DND-41 (cell line): Measurements from ENCODE around the gene SUPT3H.

Experiments
- ATAC-seq: fragments of 200-7000 bp; cut with Tn5 transposase; 3 replicates; pipeline ENCODE4 v1.9.1; 2021; ENCODE audit warnings: low read depth; ENCODE audit not compliant: insufficient read depth
- DNase-seq: peaks from one replicate; pipeline ENCODE4 v3.0.0-alpha.2; 2020
- H2AFZ ChIP-seq: 2 replicates; pipeline ENCODE4 v1.6.0; 2012; ENCODE audit warnings: low read depth, low read length
- H3K27ac ChIP-seq: 2 replicates; pipeline ENCODE4 v1.5.1; 2012; ENCODE audit warnings: low read length, inconsistent platforms
- H3K27me3 ChIP-seq: fragments of 200-600 bp; sonication (generic); 2 replicates; pipeline ENCODE4 v1.6.0; 2012; ENCODE audit warnings: low read length, mild to moderate bottlenecking, inconsistent platforms; ENCODE audit not compliant: insufficient read depth, poor library complexity
- H3K36me3 ChIP-seq: 2 replicates; pipeline ENCODE4 v1.5.1; 2012; ENCODE audit warnings: low read length, inconsistent platforms; ENCODE audit not compliant: insufficient read depth
- H3K4me1 ChIP-seq: 2 replicates; pipeline ENCODE4 v1.5.1; 2012; ENCODE audit warnings: mild to moderate bottlenecking, low read length; ENCODE audit not compliant: insufficient read depth
- H3K4me2 ChIP-seq: 2 replicates; pipeline ENCODE4 v1.6.0; 2012; ENCODE audit warnings: mild to moderate bottlenecking, moderate library complexity, low read length, inconsistent platforms; ENCODE audit not compliant: insufficient read depth
- H3K4me3 ChIP-seq, 2 experiments: fragments of 200-600 bp in 1 of 2; shearing (Covaris generic) in 1 of 2; 2 replicates each; pipeline ENCODE4 v1.5.1; 2012 to 2016; ENCODE audit warnings: inconsistent platforms in 2 of 2, low read length in 2 of 2, mild to moderate bottlenecking in 2 of 2, low read depth in 1 of 2, moderate library complexity in 1 of 2
- H3K79me2 ChIP-seq: 2 replicates; pipeline ENCODE4 v1.6.0; 2012; ENCODE audit warnings: low read length, inconsistent platforms; ENCODE audit not compliant: insufficient read depth
- H3K9ac ChIP-seq: 2 replicates; pipeline ENCODE4 v1.6.0; 2012; ENCODE audit warnings: low read depth, mild to moderate bottlenecking, inconsistent platforms, low read length, moderate library complexity
- H3K9me3 ChIP-seq: 2 replicates; pipeline ENCODE4 v1.5.1; 2012; ENCODE audit warnings: low read length, moderate library complexity, mild to moderate bottlenecking, inconsistent platforms; ENCODE audit not compliant: insufficient read depth, severe bottlenecking
- H4K20me1 ChIP-seq: 2 replicates; pipeline ENCODE4 v1.6.0; 2012; ENCODE audit warnings: low read length; ENCODE audit not compliant: insufficient read depth
- EZH2 ChIP-seq: IDR thresholded peaks from 3 replicates; pipeline ENCODE4 v1.6.1; 2012; ENCODE audit warnings: borderline replicate concordance, low read depth, mild to moderate bottlenecking, moderate library complexity, low read length, inconsistent platforms; ENCODE audit not compliant: severe bottlenecking
- TF ChIP-seq, protein P1 (sequence below): IDR thresholded peaks from 2 replicates; pipeline ENCODE4 v1.5.1; 2012; ENCODE audit warnings: borderline replicate concordance, low read length, moderate library complexity, mild to moderate bottlenecking; ENCODE audit not compliant: poor library complexity, severe bottlenecking; ENCODE audit errors: extremely low read depth

SUPT3H gene

DNA sequence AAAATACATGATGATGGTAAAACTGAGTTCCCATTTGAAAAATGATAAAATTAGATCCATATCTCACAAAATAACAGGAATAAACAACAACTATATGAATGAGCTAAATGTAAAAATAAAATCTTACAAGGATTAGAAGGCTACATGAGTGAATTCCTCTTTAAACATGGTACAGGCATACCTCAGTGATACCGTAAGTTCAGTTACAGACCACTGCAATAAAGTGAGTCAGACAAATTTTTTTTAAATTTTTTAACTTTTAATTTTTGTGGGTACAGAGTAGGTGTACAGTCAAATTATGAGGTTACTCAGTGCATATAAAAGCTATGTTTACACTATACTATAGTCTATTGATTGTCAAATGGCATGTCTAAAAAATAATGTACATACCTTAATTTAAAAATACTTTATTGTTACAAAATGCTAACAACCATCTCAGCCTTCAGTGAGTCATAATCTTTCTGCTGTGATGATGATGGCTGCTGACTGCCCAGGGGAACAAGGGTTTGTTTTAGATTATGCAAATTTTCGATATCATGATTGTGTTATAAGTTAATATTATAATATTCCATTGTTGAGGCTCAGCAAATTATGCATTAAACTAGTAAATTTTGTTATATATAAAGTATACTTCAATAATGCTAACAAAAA is 272.4 kb downstream of the SUPT3H start:
- no peak for DNase-seq
- TF ChIP-seq EZH2 = no peak
- TF ChIP-seq, protein P1, sequence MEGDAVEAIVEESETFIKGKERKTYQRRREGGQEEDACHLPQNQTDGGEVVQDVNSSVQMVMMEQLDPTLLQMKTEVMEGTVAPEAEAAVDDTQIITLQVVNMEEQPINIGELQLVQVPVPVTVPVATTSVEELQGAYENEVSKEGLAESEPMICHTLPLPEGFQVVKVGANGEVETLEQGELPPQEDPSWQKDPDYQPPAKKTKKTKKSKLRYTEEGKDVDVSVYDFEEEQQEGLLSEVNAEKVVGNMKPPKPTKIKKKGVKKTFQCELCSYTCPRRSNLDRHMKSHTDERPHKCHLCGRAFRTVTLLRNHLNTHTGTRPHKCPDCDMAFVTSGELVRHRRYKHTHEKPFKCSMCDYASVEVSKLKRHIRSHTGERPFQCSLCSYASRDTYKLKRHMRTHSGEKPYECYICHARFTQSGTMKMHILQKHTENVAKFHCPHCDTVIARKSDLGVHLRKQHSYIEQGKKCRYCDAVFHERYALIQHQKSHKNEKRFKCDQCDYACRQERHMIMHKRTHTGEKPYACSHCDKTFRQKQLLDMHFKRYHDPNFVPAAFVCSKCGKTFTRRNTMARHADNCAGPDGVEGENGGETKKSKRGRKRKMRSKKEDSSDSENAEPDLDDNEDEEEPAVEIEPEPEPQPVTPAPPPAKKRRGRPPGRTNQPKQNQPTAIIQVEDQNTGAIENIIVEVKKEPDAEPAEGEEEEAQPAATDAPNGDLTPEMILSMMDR = no peak
- Histone ChIP-seq H3K9me3 (no peaks in the 10 kb centered on the region), H4K20me1 (no peaks in the 10 kb centered on the region), H3K27ac (no peak overlapping the region), H3K4me2 (no peak overlapping the region), H3K4me1 (peaks cover 3% of the 10 kb centered on the region; the same call in 1 of the 2 replicates), H3K27me3 (no peaks in the 10 kb centered on the region), H3K36me3 (no peaks in the 10 kb centered on the region), H3K9ac (no peak overlapping the region), H3K4me3 (no peak overlapping the region), H2AFZ (no peak overlapping the region), H3K79me2 (no peaks in the 10 kb centered on the region)
- ATAC-seq = no peak

GRCh38 chr6:45104429-45104828 is 273.3 kb downstream of the SUPT3H start:
- H3K9ac ChIP-seq = no peak overlapping the region
- H3K27ac ChIP-seq = no peak overlapping the region
- H3K79me2 ChIP-seq = no peaks in the 10 kb centered on the region
- peaks cover 3% of the 10 kb centered on the region; the same call in 1 of the 2 replicates for H3K4me1 ChIP-seq
- H3K9me3 ChIP-seq = no peaks in the 10 kb centered on the region
- no peak overlapping the region for H3K4me3 ChIP-seq
- no peaks in the 10 kb centered on the region for H4K20me1 ChIP-seq
- no peaks in the 10 kb centered on the region for H3K36me3 ChIP-seq
- DNase-seq (no peak), ATAC-seq (no peak)
- no peak overlapping the region for H3K4me2 ChIP-seq
- H3K27me3 ChIP-seq = no peaks in the 10 kb centered on the region
- H2AFZ ChIP-seq = no peak overlapping the region
- TF ChIP-seq, protein P1 = no peak
- no peak for TF ChIP-seq EZH2

DNA sequence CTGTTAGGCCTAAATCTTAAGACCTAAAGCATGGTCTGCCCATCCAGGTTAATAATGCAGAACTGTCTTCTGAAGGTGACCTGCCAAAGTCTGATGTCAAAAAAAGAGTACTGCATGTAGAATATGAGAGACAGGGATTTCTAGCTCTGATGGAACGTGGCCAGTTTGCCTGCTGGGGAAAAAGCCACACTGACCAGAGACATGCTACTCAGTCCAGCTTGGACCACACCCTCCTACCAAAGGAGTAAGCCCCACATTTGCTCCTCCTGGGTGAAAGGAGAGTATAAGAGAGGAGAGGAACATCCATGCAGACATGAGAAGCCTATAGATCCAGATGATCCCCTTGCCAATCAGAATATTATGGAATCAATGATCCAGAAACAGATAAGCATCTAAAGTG is 279.5 kb downstream of the SUPT3H start:
- Histone ChIP-seq H4K20me1 (no peaks in the 10 kb centered on the region), H3K4me2 (no peak overlapping the region), H3K9me3 (no peaks in the 10 kb centered on the region), H3K4me3 (no peak overlapping the region), H3K36me3 (no peaks in the 10 kb centered on the region), H3K27ac (no peak overlapping the region), H3K79me2 (no peaks in the 10 kb centered on the region), H2AFZ (no peak overlapping the region), H3K27me3 (no peaks in the 10 kb centered on the region), H3K9ac (no peak overlapping the region), H3K4me1 (no peaks in the 10 kb centered on the region)
- no peak for ATAC-seq
- no peak for DNase-seq
- no peak for TF ChIP-seq EZH2
- TF ChIP-seq, protein P1 = no peak

DNA sequence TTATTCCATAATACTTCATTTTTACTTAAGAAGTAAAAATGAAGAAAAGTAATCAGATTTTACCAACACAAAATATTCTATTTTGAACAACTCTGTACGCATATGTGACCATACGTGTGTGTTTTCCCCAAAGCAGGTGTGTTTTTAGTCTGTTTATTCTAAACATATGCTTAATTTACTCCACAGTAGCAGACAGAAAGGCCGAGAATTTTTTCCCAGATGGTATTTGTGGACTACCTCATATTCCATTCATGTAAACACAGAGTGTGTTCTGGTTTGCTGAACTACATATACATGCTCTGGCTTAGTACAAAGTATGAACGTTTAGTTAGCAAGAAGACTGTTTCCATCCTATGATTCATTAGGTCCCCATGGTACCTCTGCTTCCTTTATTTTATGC is 282.9 kb downstream of the SUPT3H start:
- Histone ChIP-seq H4K20me1 (no peaks in the 10 kb centered on the region), H3K4me1 (no peaks in the 10 kb centered on the region), H3K9ac (no peak overlapping the region), H3K9me3 (no peaks in the 10 kb centered on the region), H3K36me3 (no peaks in the 10 kb centered on the region), H3K4me3 (no peak overlapping the region), H3K27me3 (no peaks in the 10 kb centered on the region), H2AFZ (no peak overlapping the region), H3K4me2 (no peak overlapping the region), H3K27ac (no peak overlapping the region), H3K79me2 (no peaks in the 10 kb centered on the region)
- DNase-seq = no peak
- ATAC-seq = no peak
- TF ChIP-seq EZH2 = no peak
- TF ChIP-seq, protein P1 = no peak
